Muscle layer of duodenum (tissue), 2 donors: Measurements from ENCODE around the gene PLK4.
"Not testable (repeated sequence)": the region's sequence is repeated elsewhere in the genome, so short reads cannot be mapped to it uniquely, and the experiment has no call there.

Experiments
- H3K27ac ChIP-seq: one replicate; pipeline ENCODE4 v1.7.0; 2013; ENCODE audit warnings: mild to moderate bottlenecking, low read length
- H3K27me3 ChIP-seq: one replicate; pipeline ENCODE4 v1.7.0; 2013; ENCODE audit warnings: low read depth, mild to moderate bottlenecking, control low read depth, low read length
- H3K36me3 ChIP-seq, 2 donors: one replicate each; pipeline ENCODE4 v1.7.0; 2013; ENCODE audit warnings: low read length in 2 of 2, control low read depth in 1 of 2, mild to moderate bottlenecking in 1 of 2; ENCODE audit not compliant: insufficient read depth in 2 of 2, control insufficient read depth in 1 of 2
- H3K4me1 ChIP-seq, 2 donors: one replicate each; pipeline ENCODE4 v1.7.0; 2013; ENCODE audit warnings: low read length in 2 of 2, mild to moderate bottlenecking in 2 of 2, control low read depth in 1 of 2, moderate library complexity in 1 of 2; ENCODE audit not compliant: insufficient read depth in 2 of 2, control insufficient read depth in 1 of 2
- H3K4me3 ChIP-seq, 2 donors: one replicate each; pipeline ENCODE4 v1.7.0; 2013; ENCODE audit warnings: low read length in 2 of 2, low read depth in 1 of 2, mild to moderate bottlenecking in 1 of 2
- H3K9me3 ChIP-seq, 2 donors: one replicate each; pipeline ENCODE4 v1.7.0; 2013; ENCODE audit warnings: low read length in 2 of 2, control low read depth in 1 of 2, mild to moderate bottlenecking in 1 of 2; ENCODE audit not compliant: control insufficient read depth in 1 of 2
- donor health status: healthy.

The PLK4 gene

GRCh38 chr4:127916512-127916911 is 35.8 kb downstream of the PLK4 start:
- H3K4me1 ChIP-seq = no peaks in the 10 kb centered on the region
- no peaks in the 10 kb centered on the region for H3K27me3 ChIP-seq
- peaks cover 11 to 35% of the 10 kb centered on the region in 2 donors for H3K36me3 ChIP-seq
- no peak overlapping the region for H3K4me3 ChIP-seq
- no peak overlapping the region for H3K27ac ChIP-seq
- no peaks in the 10 kb centered on the region for H3K9me3 ChIP-seq

DNA sequence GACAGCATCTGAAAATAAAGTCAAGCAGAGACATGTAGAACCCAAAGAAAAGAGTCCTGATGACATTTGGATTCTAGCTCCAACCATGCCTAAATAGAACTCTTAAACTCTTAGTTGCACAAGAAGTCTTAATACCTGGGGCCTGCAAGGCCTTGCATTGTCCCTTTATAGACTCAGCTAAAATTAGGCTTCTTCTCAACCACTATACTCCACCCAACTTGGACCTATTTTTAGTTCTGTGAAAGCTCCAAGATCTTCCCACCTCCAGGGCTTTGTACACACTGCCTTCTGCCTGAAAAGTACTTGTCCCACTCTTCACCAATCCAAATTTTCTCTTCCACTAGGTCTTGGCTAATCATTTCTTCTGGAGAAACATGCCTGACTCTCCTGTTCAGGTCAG is 36.5 kb downstream of the PLK4 start:
- Histone ChIP-seq H3K4me3 (no peak overlapping the region), H3K27me3 (no peaks in the 10 kb centered on the region), H3K4me1 (no peaks in the 10 kb centered on the region), H3K9me3 (no peaks in the 10 kb centered on the region), H3K27ac (no peak overlapping the region), H3K36me3 (peaks cover 13 to 42% of the 10 kb centered on the region in 2 donors)

DNA sequence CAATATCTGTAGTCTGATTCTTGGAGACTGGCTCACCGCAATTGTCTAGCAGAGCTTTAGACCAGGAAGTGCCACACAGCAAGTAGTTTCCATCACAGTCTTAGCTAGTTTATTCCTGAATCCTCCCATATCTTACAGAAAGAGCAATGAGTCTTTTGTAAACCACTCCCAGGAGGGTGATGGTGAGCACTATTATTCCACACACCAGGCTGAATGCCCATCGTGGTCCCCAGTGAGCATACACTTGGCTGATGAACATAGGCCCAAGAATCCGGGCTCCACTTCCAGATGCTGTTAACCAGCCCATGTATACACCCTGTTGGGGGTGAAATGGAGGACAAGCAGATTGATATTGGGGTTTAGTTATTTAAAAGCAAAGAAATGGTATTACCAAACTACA is 39.8 kb downstream of the PLK4 start:
- Histone ChIP-seq H3K27ac (no peak overlapping the region), H3K36me3 (peaks cover 13 to 43% of the 10 kb centered on the region in 2 donors), H3K9me3 (no peaks in the 10 kb centered on the region), H3K4me1 (no peaks in the 10 kb centered on the region), H3K27me3 (no peaks in the 10 kb centered on the region), H3K4me3 (no peak overlapping the region)

GRCh38 chr4:127922226-127922625 is 41.5 kb downstream of the PLK4 start:
- Histone ChIP-seq H3K27me3 (no peaks in the 10 kb centered on the region), H3K4me1 (no peaks in the 10 kb centered on the region), H3K27ac (no peak overlapping the region), H3K9me3 (no peaks in the 10 kb centered on the region), H3K4me3 (no peak overlapping the region), H3K36me3 (peaks cover 13 to 42% of the 10 kb centered on the region in 2 donors)

DNA sequence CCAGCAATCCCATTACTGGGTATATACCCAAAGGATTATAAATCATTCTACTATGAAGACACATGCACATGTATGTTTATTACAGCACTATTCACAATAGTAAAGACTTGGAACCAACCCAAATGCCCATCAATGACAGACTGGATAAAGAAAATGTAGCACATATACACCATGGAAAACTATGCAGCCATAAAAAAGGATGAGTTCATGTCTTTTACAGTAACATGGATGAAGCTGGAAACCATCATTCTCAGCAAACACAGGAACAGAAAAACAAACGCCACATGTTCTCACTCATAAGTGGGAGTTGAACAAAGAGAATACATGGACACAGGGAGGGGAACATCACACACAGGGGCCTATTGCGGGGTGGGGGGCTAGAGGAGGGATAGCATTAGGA is 45.0 kb downstream of the PLK4 start:
- not testable (repeated sequence) for H3K27me3 ChIP-seq, H3K9me3 ChIP-seq, H3K27ac ChIP-seq, H3K4me3 ChIP-seq, H3K4me1 ChIP-seq
- H3K36me3 ChIP-seq = peaks cover 8 to 32% of the 10 kb centered on the region in 2 donors

DNA sequence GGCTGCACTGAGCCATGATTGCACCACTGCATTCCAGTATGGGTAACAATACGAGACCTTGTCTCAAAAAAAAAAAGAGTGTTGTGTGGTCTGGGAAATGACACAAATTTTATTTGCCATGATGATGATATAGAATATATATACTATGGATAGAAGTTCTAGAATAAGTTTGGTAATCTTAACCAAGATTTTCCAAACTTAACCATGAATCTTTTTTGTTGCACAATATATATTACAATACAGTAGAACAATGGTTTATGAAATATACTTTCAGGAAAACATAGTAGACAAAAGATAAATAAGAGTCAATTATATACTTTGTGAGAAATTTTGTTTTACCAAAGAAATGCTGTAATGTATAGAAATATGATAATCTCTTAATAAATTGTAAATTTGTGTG is 49.5 kb downstream of the PLK4 start:
- H3K9me3 ChIP-seq = no peaks in the 10 kb centered on the region
- peaks cover 0 to 24% of the 10 kb centered on the region in 2 donors for H3K36me3 ChIP-seq
- no peak overlapping the region for H3K4me3 ChIP-seq

GRCh38 chr4:127931836-127932235 is 51.1 kb downstream of the PLK4 start:
- H3K27ac ChIP-seq, H3K9me3 ChIP-seq, H3K4me3 ChIP-seq, H3K27me3 ChIP-seq, H3K4me1 ChIP-seq: not testable (repeated sequence)
- H3K36me3 ChIP-seq = peaks cover 0 to 19% of the 10 kb centered on the region in 2 donors

More for the DNA sequence above, 49.5 kb downstream of the PLK4 start:
- Histone ChIP-seq H3K27me3 (no peaks in the 10 kb centered on the region), H3K4me1 (no peaks in the 10 kb centered on the region), H3K27ac (no peak overlapping the region)

GRCh38 chr4:127936974-127937373 is 56.3 kb downstream of the PLK4 start:
- no peak overlapping the region for H3K27ac ChIP-seq

More at GRCh38 chr4:127936974-127937373, 56.3 kb downstream of the PLK4 start:
- Histone ChIP-seq H3K4me3 (no peak overlapping the region), H3K4me1 (no peaks in the 10 kb centered on the region), H3K36me3 (peaks cover 3 to 16% of the 10 kb centered on the region in 2 donors), H3K27me3 (no peaks in the 10 kb centered on the region), H3K9me3 (no peaks in the 10 kb centered on the region)
